CMK (cell line): Measurements from ENCODE around the gene ADAM10.
A peak's percentile ranks its signal among the peaks of the same experiment; 100 is the strongest.
"Not testable (repeated sequence)": the region's sequence is repeated elsewhere in the genome, so short reads cannot be mapped to it uniquely, and the experiment has no call there.

Source experiments
- DNase-seq: peaks from one replicate; pipeline ENCODE4 v3.0.0-alpha.2; 2010; ENCODE audit warnings: low read depth

ADAM10 gene

DNA sequence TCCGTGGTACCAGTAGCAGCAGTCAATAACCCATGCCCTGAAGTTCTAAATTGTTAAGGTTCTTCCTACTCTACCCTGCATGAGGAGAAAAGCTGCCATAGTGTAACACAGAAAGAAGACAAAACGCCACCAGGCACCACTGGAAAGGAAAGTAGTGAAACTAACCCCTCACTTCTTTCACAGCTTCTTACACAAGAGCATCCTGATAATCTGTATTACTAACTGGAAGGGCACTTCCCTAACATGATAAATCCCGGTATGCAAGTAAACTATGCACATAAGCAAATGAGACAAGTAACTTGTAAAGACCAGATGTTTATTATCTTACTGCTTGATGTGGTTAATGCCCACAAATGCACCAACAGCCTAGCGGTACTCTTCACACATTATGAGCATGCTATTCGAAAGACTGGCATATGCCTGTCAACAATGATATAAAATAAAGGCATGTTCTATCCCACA lies 141.3 kb downstream of the ADAM10 start:
- no peak for DNase-seq

GRCh38 chr15:58606577-58607080 lies 142.9 kb downstream of the ADAM10 start:
- DNase-seq = no peak

DNA sequence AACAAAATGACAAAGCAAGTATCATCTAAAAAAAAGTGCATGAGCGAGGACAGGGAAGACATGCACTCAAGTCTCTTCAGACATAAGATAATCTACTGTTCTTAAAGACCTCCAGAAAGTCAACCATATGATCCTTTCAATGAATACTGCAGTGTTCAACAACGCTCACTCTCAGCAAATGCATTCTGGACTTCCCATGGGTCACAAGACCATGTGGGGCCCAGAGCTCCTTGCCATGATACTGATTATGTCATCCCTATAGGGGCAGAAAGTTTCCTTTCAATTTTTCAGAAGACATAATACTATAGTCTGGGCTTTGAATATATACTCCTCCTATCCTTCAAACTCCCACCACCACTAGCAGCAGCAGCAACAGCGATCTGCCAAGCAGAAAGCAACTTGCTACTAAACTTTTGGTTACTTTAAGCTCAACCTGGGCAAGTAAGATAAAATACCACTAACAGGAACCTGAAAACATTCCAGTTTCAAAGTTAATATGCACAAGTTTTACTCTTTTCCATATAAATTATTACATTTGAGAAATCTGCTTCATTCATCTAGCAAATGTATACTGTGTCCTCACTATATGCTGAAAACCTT lies 143.5 kb downstream of the ADAM10 start:
- DNase-seq = no peak

GRCh38 chr15:58604455-58604923 lies 145.0 kb downstream of the ADAM10 start:
- no peak for DNase-seq

DNA sequence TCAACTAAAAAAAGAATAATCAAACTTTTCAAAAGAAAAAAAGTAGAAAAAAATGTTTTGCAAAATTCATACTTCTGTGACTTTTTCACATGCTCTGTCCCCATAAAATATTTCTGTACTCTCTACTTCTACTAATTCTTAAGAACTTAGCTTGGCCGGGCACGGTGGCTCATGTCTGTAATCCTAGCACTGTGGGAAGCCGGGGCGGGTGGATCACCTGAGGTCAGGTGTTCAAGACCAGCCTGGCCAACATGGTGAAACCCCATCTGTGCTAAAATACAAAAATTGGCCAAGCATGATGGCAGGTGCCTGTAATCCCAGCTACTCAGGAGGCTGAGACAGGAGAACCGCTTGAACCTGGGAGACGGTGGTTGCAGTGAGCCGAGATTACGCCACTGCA lies 145.6 kb downstream of the ADAM10 start:
- DNase-seq = not testable (repeated sequence)

DNA sequence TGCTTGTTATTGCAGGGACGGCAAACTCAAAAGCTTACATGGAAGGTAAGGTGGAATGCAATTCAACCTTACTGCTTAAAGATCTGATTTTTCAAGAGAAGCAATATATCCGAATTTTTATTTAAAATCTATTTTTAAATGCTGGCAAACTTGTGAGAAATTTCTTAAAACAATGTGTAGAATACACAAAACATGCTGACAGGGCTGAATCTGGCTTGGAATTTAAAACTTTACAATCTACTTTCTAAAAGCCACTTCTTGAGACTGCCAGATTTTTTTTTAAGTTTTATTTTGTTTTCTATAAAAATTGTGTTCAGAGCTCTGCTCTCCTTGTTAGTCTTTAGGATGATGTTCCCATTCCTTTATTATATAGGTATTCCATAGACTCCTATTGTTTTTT lies 146.7 kb downstream of the ADAM10 start:
- no peak for DNase-seq

DNA sequence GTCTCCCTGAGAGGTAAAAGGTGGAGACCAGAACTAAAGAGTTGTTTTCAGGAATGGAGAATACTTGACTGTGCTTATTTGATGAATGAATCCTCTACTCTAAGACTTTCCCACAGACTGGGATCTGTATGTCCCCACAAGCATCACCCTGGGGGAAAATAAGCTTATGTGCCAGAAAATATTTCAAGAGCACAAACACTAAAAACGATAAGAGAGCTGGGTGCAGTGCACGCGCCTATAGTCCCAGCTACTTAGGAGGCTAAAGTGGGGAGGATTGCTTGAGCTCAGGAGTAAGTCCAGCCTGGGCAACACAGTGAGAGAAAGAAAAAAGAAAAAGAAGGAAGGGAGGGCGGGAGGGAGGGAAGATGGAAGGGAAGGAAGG lies 150.7 kb downstream of the ADAM10 start:
- no peak for DNase-seq

GRCh38 chr15:58597943-58598828 lies 151.3 kb downstream of the ADAM10 start:
- no peak for DNase-seq

DNA sequence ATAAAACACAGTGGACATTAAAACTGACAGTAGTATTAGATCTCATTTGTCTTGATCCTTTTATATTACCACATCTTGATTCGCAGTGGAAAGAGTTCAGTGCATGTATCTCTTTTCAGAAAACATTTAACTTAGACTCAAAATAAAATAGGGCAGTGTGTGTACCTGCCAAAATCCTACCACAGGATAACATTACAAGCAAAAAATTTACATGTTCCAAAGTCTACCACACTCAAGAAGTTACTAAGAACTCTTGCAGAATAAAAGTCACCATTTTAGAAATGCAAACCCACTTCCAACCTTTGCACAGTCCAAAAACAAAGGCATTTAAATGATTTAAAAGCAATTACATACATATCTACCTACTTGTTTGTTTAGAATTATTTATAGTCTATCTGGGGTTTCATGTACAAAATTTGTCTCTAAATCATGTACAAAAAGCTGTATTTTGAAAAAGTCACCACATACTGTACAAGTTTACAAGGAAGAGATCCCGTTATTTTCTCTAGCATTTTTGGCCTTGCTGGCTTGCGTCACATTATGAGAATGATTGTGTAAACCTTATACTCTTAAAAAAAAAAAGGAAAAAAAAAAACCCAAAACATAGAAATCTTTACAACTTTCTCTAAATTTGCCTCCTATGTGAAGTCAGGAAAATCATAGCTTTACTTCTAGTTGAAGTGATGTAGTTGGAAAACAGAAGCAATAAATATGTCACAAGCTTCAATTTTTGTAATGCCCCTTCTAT lies 153.8 kb downstream of the ADAM10 start:
- DNase-seq = no peak

DNA sequence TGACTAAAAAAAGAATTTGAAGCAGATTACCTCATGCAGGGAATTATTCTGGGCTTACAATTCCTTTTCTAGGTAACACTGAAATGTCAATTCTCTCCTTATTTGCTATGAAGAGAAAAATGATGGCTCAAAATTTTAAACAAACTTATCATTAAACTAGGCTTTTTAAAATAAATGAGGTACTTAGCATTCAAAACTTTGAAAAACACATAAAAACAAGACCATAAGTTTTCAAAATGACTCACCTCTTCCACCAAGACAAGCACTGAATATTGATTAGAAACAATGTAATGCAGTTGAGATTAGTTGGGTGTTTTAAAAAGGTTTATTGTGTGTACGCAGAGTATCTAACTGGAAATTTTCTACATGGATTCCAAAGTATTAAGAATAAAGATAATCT lies 154.6 kb downstream of the ADAM10 start:
- no peak for DNase-seq

- DNase-seq = no peak
Measured at GRCh38 chr15:58593870-58594269, 155.6 kb downstream of the ADAM10 start.

DNA sequence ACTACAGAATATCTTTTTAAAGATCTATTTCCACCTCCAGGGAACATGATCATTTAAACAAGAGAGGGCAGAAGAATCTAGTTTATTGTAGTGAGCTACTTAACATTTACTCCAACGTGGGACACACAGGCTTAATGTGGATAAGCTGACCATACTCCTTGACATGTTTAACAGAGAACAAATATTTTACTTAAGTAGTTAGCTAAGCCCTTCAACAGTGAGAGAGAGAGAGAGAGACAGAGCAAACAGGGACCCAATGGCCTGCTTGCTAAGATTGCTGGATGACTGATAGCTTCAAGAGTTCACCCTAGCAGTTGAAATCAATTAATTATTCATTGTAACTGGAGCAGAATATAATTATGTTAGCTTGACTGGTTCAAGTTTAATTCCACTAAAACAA lies 158.6 kb downstream of the ADAM10 start:
- no peak for DNase-seq

DNA sequence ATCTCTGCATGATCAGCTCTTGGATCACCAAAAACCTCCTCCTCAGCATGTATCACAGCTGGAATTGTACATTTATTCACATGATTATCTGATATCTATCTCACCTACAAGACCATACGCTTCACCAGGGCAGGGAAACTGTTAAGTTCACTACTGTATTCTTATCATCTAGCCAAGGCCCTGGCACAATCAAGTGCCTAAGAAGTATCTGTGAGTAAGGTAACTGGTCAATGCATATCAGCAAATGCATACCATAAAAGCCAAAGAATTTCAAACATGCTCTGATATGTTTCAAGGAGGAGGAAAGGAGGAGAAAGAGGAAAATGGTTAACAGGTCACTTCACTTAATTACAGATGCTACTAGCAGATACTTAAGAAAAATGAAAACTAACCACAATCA lies 159.3 kb downstream of the ADAM10 start:
- DNase-seq = no peak

DNA sequence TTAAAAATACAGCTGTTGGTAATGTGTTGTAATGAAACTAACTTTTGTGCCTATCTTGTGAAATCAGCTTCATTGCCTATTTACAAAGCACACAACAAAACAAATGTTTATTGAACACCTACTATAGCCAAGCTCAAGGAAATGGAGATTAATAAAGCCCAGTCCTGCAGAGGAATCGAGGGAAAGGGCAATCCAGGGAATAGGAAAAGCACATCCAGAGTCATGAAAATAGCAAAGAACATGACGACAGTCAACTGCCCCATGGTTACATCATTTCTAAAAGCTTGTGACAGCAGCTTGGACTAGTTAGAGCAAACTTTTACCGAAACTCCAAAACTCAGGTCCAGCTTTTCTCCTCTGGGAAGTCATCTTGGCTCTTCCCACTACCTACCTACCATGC lies 160.5 kb downstream of the ADAM10 start:
- DNase-seq = no peak

GRCh38 chr15:58588096-58588495 lies 161.4 kb downstream of the ADAM10 start:
- DNase-seq = no peak

DNA sequence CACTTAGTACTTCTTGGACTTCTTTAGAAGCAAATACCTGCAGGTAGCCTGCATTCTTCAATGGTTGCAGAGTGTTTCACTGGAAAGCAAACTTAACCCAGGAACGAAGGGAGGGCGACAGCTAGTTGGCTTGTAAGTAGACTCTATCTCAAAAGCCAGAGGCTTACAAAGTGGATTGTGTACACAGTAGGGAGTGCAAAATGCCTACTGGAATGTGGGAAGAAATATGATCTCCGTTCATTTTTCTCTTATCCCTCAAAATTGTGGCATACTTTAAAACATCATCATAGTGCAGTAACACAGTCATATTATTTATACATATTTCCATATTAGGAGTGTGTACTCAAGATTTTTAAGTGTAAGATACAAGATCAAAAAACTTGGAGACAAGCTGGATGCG lies 162.0 kb downstream of the ADAM10 start:
- DNase-seq = no peak

DNA sequence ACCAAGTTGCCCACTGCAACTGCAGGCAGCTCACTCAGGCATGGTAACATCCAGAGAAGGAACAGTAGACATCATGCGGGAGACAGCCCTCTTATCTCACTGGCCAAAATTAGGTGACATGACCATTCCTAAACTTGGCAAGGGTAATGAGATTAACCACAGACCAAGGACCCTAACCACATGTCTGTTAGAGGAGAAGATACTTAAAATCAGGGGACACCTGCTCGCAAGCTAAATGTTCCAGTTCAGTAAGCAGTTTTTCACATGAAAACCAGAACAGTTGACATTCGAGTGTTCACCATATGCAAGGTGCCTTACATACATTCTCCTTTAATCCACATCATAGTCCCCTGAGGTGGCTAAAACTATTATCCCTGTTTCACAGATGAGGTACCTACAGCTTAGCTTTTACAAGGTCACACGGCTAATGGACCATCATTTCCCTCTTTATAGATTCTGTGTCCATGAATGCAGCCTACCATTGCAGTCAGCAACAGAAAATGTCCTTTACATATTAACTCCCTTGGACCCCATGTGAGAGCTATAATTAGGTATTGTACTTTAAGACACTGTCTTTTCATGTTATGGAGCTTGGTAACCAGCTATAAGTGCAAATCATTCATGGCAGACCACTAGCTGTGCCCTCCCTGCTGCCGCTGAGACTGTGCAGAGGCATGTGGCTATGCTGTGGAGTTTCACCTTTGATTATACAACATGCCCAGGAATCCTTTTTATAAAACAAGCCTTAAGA lies 163.6 kb downstream of the ADAM10 start:
- DNase-seq = no peak

GRCh38 chr15:58584789-58585461 lies 164.6 kb downstream of the ADAM10 start:
- DNase-seq = peak; percentile 22

GRCh38 chr15:58583171-58583908 lies 166.2 kb downstream of the ADAM10 start:
- DNase-seq = no peak

DNA sequence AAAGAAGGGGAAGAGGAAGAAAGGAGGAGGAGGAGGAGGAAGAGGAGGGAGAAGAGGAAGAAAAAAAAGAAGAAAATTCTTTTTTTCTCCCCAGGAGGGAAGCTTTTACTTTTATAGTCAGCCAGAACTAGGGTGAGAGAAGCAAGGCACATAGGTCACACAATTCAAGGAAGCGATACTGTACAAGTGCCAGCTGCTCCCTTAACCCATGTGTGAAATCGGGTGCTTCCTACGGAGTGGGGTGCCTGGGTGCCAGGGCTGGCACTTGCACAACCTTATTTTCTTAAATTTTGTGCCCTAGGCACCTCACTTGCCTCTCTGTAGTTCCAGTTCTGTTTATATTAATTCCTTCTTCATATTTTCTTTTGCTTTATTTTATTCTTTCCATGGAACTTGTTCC lies 167.3 kb downstream of the ADAM10 start:
- no peak for DNase-seq

DNA sequence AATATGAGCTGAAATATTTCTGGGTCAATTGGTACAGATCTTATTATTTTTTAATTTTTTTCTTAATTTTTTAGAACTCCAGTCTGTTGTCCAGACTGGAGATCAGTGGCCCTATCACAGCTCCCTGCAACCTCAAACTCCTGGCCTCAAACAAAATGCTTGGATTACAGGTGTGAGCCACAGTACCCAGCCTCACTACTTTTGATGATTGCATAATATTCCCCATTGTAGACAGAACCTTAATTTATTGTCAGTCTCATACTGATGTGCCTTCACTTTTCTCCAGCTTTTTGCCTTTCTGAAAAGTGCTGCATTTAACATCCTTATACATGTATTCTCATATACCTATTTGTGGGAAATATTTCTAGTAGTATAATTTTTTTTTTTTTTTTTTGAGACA lies 172.8 kb downstream of the ADAM10 start:
- DNase-seq = no peak
